SK-N-MC (cell line): Measurements from ENCODE around the gene SLC28A2.
"Not testable (repeated sequence)": the region's sequence is repeated elsewhere in the genome, so short reads cannot be mapped to it uniquely, and the experiment has no call there.

Experiments used
- DNase-seq: peaks from one replicate; pipeline ENCODE4 v3.0.0-alpha.2; 2011; ENCODE audit warnings: low read depth, low spot score
- H3K27ac ChIP-seq: fragments of 200-600 bp; sonication (generic); 2 replicates; pipeline ENCODE4 v1.5.1; 2016; ENCODE audit warnings: mixed run types
- H3K36me3 ChIP-seq: fragments of 200-600 bp; sonication (generic); 2 replicates; pipeline ENCODE4 v1.6.1; 2017; ENCODE audit warnings: antibody characterized with exemption, low read length, mixed read lengths; ENCODE audit not compliant: insufficient read depth
- H3K4me3 ChIP-seq: fragments of 200-600 bp; sonication (generic); 2 replicates; pipeline ENCODE4 v1.5.1; 2016
- H3K9ac ChIP-seq: fragments of 200-600 bp; sonication (generic); 2 replicates; pipeline ENCODE4 v1.8.0; 2017; ENCODE audit warnings: mixed run types, mixed read lengths; ENCODE audit not compliant: insufficient read length
- H3K9me3 ChIP-seq: fragments of 200-600 bp; sonication (generic); 2 replicates; pipeline ENCODE4 v1.6.1; 2017; ENCODE audit warnings: low read depth, mild to moderate bottlenecking, antibody characterized with exemption, low read length, moderate library complexity, mixed read lengths
- EZH2 ChIP-seq: fragments of 200-600 bp; sonication (generic); IDR thresholded peaks from one replicate; pipeline ENCODE4 v1.6.1; 2017; ENCODE audit warnings: antibody characterized with exemption
- FOXP2 ChIP-seq: optimal IDR thresholded peaks from 2 replicates; pipeline ENCODE3; 2011; ENCODE audit warnings: mild to moderate bottlenecking, moderate library complexity; ENCODE audit not compliant: insufficient read depth; ENCODE audit errors: extremely low read length, control extremely low read depth
- POLR2AphosphoS5 ChIP-seq: IDR thresholded peaks from 2 replicates; pipeline ENCODE4 v1.6.1; 2012; ENCODE audit warnings: mild to moderate bottlenecking, low read depth, low read length, borderline replicate concordance

Gene SLC28A2

DNA sequence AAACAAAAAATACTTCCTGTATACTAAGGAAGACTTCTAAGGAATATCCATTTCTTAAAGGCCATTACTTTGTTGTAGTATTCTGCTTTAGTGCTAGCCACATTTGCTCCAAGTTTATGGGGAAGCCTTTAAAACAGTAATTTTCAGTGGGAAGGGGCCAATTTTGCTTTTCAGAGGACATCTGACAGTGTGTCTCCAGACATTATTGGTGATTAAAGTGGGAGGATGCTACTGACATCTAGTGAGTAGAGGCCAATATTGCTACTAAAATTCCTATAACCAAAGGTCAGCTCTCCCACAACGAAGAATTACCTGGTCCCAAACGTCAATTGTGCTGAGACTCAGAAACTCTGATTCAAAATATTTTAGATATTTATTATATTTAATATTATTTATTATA is 24.8 kb downstream of the SLC28A2 start:
- DNase-seq, result peak; percentile 34
- Histone ChIP-seq H3K4me3 (no peak overlapping the region), H3K9me3 (no peaks in the 10 kb centered on the region), H3K36me3 (no peaks in the 10 kb centered on the region), H3K9ac (no peak overlapping the region), H3K27ac (no peak overlapping the region)
- no peak for TF ChIP-seq EZH2
- TF ChIP-seq POLR2AphosphoS5, result no peak
- no peak for TF ChIP-seq FOXP2

GRCh38 chr15:45279024-45279698 is 27.1 kb downstream of the SLC28A2 start:
- Histone ChIP-seq H3K4me3 (peak overlapping the region; percentile 86), H3K27ac (peak overlapping the region; percentile 48; the same call in 1 of the 2 replicates)
- DNase-seq, result peak; percentile 85

GRCh38 chr15:45285413-45285812 is 33.4 kb downstream of the SLC28A2 start:
- H3K36me3 ChIP-seq, result no peaks in the 10 kb centered on the region
- TF ChIP-seq FOXP2 (no peak), EZH2 (no peak), POLR2AphosphoS5 (no peak)
- H3K4me3 ChIP-seq, result no peak overlapping the region

More at GRCh38 chr15:45279024-45279698, 27.1 kb downstream of the SLC28A2 start:
- Histone ChIP-seq H3K9me3 (no peaks in the 10 kb centered on the region), H3K36me3 (no peaks in the 10 kb centered on the region), H3K9ac (peak overlapping the region; percentile 90)
- TF ChIP-seq EZH2 (no peak), POLR2AphosphoS5 (peak; percentile 94)

GRCh38 chr15:45287390-45287956 is 35.4 kb downstream of the SLC28A2 start:
- no peak overlapping the region for H3K4me3 ChIP-seq
- no peak for DNase-seq

More at GRCh38 chr15:45285413-45285812, 33.4 kb downstream of the SLC28A2 start:
- no peak for DNase-seq
- Histone ChIP-seq H3K9me3 (no peaks in the 10 kb centered on the region), H3K27ac (no peak overlapping the region), H3K9ac (no peak overlapping the region)

DNA sequence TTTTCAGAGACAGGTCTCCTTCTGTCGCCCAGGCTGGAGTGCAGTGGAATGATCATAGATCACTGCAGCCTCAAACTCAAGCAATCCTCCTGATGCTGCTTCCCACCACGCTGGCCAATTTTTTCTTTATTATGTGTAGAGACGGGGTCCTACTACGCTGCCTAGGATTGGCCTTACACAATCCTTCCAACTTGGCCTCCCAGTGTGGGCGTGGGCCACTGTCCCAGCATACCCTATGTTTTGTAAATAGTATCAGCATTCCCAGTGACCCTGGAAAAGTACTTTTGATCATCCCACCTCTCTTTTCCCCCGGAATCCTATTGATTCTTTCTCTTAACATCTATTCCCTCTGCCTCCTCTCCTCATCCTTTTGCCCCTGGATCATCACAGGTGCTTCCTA is 36.9 kb downstream of the SLC28A2 start:
- H3K9me3 ChIP-seq, result no peaks in the 10 kb centered on the region
- DNase-seq, result no peak
- H3K27ac ChIP-seq, result no peak overlapping the region
- H3K36me3 ChIP-seq, result no peaks in the 10 kb centered on the region
- H3K9ac ChIP-seq, result no peak overlapping the region
- TF ChIP-seq EZH2, result no peak
- TF ChIP-seq POLR2AphosphoS5, result no peak
- TF ChIP-seq FOXP2, result no peak
- no peak overlapping the region for H3K4me3 ChIP-seq

More at GRCh38 chr15:45287390-45287956, 35.4 kb downstream of the SLC28A2 start:
- no peaks in the 10 kb centered on the region for H3K36me3 ChIP-seq
- H3K9me3 ChIP-seq, result no peaks in the 10 kb centered on the region
- TF ChIP-seq EZH2 (no peak), POLR2AphosphoS5 (no peak), FOXP2 (no peak)
- no peak overlapping the region for H3K9ac ChIP-seq
- no peak overlapping the region for H3K27ac ChIP-seq

DNA sequence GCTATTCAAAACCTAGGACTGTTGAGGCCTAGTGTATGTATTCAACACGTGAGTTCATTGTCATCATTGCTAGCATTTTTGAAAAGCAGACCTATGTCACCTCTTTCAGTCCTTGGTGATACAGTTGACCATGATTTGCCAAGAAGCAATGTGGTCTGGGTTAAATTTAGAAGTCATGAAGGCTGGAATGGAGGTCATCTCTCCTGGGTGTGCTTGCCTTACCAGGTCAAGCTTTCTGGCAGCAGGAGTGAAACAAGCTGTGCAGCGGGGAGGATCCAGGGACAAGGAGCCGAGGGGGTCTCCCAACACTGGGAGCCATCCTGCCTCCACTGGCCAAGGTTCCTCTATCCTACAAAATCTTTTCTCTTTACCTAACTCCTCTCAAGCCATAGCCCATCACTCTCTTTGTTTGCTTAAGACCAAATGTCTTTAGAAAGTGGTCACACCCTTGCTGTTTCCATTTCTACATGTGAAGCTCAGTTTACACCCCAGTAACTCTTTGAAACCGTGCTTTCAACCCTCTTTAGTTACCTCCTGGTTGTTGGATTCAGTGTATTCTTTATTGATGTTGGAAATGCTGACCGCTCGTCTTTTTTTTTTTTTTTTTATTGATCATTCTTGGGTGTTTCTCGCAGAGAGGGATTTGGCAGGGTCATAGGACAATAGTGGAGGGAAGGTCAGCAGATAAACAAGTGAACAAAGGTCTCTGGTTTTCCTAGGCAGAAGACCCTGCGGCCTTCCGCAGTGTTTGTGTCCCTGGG is 40.0 kb downstream of the SLC28A2 start:
- TF ChIP-seq EZH2, result no peak
- no peak for TF ChIP-seq POLR2AphosphoS5
- no peak for TF ChIP-seq FOXP2
- H3K9ac ChIP-seq, result no peak overlapping the region
- DNase-seq, result no peak
- H3K9me3 ChIP-seq, result no peaks in the 10 kb centered on the region
- no peak overlapping the region for H3K4me3 ChIP-seq
- H3K27ac ChIP-seq, result no peak overlapping the region
- no peaks in the 10 kb centered on the region for H3K36me3 ChIP-seq

DNA sequence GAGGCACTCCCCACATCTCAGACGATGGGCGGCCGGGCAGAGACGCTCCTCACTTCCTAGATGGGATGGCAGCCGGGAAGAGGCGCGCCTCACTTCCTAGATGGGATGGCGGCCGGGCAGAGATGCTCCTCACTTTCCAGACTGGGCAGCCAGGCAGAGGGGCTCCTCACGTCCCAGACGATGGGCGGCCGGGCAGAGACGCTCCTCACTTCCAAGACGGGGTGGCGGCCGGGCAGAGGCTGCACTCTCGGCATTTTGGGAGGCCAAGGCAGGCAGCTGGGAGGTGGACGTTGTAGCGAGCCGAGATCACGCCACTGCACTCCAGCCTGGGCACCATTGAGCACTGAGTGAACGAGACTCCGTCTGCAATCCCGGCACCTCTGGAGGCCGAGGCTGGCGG is 41.3 kb downstream of the SLC28A2 start:
- not testable (repeated sequence) for H3K27ac ChIP-seq, H3K4me3 ChIP-seq, H3K9ac ChIP-seq, H3K9me3 ChIP-seq, DNase-seq, H3K36me3 ChIP-seq

- not testable (repeated sequence) for H3K4me3 ChIP-seq, H3K36me3 ChIP-seq, H3K9ac ChIP-seq, H3K9me3 ChIP-seq, H3K27ac ChIP-seq, DNase-seq
Observed at GRCh38 chr15:45298964-45299378, 46.9 kb downstream of the SLC28A2 start.

- no peaks in the 10 kb centered on the region for H3K36me3 ChIP-seq
- H3K9ac ChIP-seq, result no peak overlapping the region
- DNase-seq, result no peak
- H3K9me3 ChIP-seq, result no peaks in the 10 kb centered on the region
- TF ChIP-seq POLR2AphosphoS5 (no peak), FOXP2 (no peak), EZH2 (no peak)
- H3K27ac ChIP-seq, result no peak overlapping the region
- H3K4me3 ChIP-seq, result no peak overlapping the region
Observed at GRCh38 chr15:45304711-45305110, 52.7 kb downstream of the SLC28A2 start.
